ENCODE measurements around the gene MACROD2.

DNA sequence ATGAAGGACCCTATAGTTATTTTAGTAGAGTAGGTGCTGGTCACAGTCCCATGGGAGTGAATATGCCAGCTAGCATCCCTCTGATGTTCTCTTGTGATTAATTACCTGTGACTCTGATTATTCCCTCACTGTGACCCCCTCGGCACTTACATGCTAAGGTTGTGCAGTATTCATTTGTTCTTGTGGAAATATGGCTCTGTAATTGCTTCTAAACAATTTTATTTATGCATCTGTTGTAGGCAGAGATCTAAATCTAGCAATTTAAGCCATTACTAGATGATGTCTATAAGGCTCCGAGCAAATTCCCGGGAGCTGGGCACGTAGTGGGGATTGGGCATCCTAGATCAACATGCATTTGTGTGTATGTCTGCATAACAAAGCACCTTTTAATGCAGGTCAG is 1616.2 kb downstream of the MACROD2 start:
- TF ChIP-seq, protein P1, sequence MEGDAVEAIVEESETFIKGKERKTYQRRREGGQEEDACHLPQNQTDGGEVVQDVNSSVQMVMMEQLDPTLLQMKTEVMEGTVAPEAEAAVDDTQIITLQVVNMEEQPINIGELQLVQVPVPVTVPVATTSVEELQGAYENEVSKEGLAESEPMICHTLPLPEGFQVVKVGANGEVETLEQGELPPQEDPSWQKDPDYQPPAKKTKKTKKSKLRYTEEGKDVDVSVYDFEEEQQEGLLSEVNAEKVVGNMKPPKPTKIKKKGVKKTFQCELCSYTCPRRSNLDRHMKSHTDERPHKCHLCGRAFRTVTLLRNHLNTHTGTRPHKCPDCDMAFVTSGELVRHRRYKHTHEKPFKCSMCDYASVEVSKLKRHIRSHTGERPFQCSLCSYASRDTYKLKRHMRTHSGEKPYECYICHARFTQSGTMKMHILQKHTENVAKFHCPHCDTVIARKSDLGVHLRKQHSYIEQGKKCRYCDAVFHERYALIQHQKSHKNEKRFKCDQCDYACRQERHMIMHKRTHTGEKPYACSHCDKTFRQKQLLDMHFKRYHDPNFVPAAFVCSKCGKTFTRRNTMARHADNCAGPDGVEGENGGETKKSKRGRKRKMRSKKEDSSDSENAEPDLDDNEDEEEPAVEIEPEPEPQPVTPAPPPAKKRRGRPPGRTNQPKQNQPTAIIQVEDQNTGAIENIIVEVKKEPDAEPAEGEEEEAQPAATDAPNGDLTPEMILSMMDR (IDR thresholded peaks at IDR 0.05; ENCODE audit: insufficient read depth, low read depth, low read length): no peak
- TF ChIP-seq EZH2 (IDR thresholded peaks at IDR 0.05; ENCODE audit: insufficient read depth, low read length): no peak
